Fibroblast of the conjunctiva (primary cell): ENCODE data around the gene SLC17A2.

Source experiments
- DNase-seq: peaks from one replicate; pipeline ENCODE4 v3.0.0-alpha.2; 2010; ENCODE audit warnings: low read depth

Gene SLC17A2

DNA sequence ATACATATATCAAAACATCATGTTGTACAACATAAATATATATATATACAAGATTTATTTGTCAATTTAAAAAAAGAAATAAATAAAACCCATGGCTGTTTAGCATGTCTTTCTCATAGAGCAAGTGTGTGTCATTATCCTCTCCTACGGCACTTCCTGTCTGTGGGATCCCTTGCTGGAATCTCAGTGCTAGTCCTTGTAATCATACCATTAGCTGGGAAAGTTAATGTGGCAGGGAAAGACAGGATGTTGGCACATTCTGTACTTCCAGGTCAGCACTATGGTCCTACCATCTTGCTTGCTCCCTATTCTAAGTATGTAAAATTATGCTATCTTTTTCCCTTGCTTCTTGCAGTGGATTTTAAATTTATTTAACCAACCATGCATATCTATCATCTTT lies 47.0 kb downstream of the SLC17A2 start:
- no peak for DNase-seq

GRCh38 chr6:25882051-25882496 lies 48.4 kb downstream of the SLC17A2 start:
- DNase-seq: no peak

DNA sequence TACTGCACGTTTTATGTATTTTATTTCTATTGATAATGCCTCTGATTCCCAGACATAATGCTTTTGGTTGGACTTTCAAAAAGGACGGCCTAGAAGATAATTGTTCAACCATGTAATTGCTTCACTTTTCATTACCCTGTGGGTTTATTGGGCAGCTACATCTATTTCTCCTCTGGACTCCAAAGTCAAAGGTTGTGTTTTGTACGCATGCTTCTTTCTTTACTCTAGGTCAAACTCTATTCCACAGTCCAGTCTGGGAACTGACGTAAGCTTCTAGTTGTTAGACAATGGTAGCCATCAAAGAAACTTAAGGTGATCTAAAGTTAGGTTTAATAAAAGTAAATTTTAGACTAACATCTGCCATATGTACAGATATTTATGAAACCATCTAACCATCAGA lies 49.9 kb downstream of the SLC17A2 start:
- no peak for DNase-seq

- no peak for DNase-seq
Observed at GRCh38 chr6:25878721-25879322, 51.7 kb downstream of the SLC17A2 start.

DNA sequence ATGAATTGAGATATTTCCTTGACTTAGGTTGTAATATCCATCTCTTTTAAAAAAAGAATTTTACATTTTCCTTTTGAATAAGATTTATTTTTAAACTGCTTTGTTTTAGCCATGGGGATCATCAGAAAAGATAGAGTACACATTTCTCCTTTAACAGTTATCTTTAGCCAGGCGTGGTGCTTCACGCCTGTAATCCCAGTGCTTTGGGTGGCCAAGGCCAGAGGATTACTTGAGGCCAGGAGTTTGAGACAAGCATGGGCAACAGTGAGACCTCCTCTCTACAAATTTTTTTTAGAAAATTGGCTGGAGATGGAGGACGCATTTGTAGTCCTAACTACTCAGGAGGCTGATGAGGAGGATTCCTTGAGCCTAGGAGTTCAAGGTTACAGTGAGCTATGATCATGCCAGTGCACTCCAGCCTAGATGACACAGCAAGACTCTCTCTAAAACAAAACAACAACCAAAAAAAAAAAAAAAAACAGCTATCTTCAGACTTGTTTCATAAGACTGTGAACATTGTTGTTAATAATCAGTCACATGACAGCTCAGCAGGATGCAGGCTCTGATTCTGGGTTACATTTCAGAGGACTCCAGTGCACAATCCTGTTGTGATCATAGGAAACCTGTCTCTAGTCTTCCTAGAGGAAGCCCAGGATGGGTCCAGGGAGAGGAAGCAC lies 54.4 kb downstream of the SLC17A2 start:
- no peak for DNase-seq

DNA sequence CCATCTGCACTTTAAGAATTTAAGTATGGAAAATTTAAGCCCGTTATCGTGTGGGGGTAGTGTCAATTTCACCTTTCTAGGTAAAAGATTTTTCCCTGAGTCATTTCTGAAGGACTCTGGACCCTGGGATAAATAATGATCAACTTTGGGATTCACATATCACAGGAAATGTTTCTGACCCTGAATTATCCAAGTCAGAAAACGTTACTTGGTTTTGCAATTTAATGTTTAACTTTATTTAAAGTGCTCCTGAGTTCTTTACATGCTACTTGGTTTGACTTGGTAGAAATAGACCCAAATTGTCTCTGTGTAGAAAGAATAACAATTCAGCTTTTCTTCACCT lies 55.0 kb downstream of the SLC17A2 start:
- DNase-seq: no peak

- DNase-seq: no peak
Observed at GRCh38 chr6:25874822-25875562, 55.5 kb downstream of the SLC17A2 start.

- no peak for DNase-seq
Observed at GRCh38 chr6:25874118-25874517, 56.4 kb downstream of the SLC17A2 start, which contains the start of gene SLC17A3. Gene SLC17A3, minus strand, starts transcription at chr6:25874243. Its CDS starts 5,856 bp downstream, at chr6:25868387.

- DNase-seq: no peak
Observed at GRCh38 chr6:25872814-25873213, 57.7 kb downstream of the SLC17A2 start.

DNA sequence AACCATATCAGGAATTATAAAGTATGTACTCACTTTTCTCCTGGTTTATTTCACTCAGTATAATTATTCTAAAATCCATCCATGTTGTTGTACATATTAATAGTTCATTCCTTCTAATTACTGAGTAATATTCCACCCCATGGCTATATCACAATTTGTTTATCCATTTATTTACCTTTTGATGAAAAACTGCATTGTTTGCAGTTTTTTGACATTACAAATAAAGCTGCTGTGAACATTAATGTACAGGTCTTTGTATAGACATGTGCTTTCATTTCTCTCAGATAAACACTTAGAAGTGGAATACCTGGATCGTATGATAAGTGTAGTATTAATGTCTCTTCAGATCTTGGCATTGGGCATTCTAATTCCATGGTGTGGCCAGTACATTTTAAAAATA lies 60.7 kb downstream of the SLC17A2 start:
- DNase-seq: no peak

GRCh38 chr6:25868436-25869183 lies 61.9 kb downstream of the SLC17A2 start:
- no peak for DNase-seq

GRCh38 chr6:25866011-25866410 lies 64.5 kb downstream of the SLC17A2 start:
- DNase-seq: no peak

DNA sequence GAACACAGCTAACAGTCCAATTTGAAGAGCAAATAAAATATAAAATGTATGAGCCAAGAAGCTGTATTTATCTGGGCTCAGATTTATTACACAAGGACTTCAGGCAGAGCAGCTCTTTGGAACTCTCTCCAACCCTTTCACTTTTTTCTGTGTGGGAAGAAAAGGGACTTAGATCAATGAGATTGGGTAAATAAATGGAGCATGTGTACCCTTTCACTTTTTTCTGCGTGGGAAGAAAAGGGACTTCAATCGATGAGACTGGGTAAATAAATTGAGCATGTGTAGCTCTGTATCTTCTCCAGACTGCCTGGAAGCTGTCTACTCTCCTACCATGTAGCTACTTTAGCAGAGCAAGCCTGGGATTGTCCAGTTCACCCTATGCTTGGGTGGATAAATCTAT lies 67.1 kb downstream of the SLC17A2 start:
- no peak for DNase-seq
